SK-N-DZ (cell line): ENCODE data around the gene ACKR2.
A peak's percentile ranks its signal among the peaks of the same experiment; 100 is the strongest.
"Not testable (repeated sequence)": the region's sequence is repeated elsewhere in the genome, so short reads cannot be mapped to it uniquely, and the experiment has no call there.

ENCODE experiments used
- DNase-seq: peaks from one replicate; pipeline ENCODE4 v3.0.0-alpha.2; 2015; ENCODE audit warnings: low spot score

Gene ACKR2

DNA sequence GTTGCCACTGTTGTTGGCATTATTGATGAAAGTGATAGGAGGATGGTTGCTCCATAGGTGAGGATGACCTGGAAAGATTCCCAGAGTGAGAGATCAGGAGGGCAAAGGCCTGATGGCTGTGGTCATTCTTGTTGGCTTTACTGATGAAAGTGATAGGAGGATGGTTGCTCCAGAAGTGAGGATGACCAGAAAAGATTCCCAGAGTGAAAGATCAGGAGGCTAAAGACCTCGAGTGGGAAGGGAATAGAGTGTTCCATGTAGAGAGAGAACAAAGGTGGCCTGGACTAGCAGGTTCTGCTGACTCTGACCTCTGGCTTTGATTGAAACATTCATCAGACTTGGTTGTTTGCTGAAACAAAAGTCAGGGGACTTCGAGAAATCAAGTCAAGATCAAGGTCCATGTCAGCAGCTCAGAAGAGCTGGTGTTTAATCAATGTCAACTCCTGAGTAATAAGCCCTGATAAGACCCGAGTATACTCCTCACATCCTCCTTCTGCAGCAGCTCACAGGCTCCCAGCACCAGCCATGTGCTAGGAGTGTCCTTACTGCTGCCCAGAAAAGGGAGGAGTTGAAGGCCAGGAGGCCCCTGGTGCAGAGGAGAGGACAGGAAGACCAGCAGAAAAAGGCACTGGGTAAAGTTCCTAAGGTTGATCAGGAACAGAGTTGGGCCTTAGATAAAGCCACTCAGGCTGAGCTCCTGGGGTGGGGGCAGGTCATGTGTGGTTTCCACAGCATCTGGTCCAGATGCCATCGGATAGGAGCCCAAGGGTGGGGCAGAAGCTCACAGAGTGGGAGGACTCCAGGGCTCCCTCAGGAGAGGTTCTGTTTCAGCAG lies 46.5 kb downstream of the ACKR2 start:
- no peak for DNase-seq

DNA sequence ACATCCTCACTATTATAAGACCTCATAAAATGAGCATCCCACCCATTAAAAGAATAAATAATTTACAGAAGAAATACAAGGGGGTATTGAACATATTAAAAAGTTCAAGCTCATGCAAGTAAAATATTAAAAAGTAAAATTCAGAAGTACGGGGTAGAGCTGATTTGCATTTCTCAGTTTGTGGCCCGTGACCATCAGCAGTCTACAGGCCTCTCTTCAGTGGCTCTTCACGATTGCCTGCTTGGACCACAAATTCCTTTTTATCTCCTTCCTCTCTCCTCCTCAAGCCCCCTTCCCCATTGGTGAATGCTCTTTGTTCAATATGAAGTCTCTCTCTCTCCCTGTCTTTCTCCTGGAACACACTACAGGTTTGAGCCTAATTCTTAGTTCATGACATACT lies 47.3 kb downstream of the ACKR2 start:
- no peak for DNase-seq

DNA sequence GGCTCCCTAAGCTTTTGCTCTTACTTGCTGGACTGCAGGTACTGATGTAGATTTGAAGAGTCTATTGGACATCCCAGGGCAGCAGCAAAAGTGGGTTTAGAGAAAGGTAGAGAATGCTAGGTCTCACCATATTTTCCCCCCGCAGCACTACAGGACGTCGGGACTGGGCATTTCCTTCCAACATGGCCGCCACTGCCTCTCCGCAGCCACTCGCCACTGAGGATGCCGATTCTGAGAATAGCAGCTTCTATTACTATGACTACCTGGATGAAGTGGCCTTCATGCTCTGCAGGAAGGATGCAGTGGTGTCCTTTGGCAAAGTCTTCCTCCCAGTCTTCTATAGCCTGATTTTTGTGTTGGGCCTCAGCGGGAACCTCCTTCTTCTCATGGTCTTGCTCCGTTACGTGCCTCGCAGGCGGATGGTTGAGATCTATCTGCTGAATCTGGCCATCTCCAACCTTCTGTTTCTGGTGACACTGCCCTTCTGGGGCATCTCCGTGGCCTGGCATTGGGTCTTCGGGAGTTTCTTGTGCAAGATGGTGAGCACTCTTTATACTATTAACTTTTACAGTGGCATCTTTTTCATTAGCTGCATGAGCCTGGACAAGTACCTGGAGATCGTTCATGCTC lies 55.2 kb downstream of the ACKR2 start:
- DNase-seq = no peak

DNA sequence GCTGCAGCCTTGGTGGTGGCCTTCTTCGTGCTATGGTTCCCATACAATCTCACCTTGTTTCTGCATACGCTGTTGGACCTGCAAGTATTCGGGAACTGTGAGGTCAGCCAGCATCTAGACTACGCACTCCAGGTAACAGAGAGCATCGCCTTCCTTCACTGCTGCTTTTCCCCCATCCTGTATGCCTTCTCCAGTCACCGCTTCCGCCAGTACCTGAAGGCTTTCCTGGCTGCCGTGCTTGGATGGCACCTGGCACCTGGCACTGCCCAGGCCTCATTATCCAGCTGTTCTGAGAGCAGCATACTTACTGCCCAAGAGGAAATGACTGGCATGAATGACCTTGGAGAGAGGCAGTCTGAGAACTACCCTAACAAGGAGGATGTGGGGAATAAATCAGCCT lies 56.0 kb downstream of the ACKR2 start:
- no peak for DNase-seq

DNA sequence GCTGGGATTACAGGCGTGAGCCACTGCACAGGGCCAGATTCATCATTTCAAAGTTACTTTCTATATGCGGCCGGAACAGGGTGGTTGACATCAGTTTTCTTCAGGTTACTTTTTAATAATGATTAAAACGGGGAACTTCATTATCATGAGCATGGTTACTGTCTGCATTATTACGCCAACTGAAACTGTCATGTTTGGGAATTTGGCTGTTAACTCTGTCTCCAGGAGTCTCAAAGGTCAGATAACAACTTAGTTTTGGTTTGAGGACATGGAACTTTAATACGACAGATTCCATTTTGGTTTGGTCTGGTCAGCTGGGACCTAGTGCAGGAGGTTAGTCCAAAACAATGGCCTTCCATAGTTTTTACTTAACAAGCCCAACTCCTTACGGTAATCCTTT lies 57.9 kb downstream of the ACKR2 start:
- DNase-seq = no peak

DNA sequence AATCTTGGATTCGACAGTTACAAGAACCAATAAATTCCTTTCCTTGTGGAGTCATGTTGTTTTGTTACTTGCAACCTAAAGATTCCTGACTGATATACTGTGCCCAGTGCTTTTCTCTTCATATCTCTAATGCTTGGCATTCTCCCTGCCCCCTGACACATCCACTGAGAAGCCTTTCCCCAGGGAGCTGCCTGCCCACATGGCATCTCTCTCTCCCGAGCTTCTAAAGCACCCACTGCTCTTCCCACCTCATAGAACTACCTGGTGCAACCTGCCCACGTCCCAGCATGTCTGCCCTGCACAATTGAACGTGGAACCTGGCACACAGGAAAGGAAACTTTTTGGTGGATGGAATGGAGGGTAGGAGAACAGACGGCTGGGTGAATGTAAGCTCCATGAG lies 59.6 kb downstream of the ACKR2 start:
- DNase-seq = no peak

DNA sequence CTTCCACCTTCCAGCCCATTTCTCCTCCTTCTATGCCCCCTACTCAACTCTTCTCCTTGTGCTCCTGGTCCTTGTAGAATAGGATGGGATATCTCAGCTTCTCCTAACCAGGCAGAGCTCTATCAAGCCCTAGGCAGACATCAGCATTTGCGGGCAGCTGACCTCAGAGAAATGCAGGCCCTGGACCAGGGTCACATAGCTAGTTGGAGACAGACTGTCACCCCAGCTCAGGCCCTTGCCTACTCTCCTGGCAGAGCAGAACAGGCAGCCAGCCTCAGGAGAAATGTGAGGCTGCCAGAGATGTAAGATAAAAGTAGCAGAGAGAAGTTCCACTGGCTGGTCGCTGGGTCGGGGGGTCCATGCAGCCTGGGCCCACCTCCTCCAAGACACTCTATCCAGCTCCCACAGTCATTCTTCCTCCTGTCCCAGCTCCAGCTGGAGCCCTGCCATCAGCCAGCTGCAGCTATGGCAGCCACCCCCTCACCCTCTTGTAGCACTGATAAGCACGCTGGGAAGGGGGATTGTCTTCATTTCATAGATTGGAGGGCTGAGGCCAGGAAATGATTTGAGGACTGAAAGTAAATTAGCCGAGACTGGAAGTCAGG lies 62.4 kb downstream of the ACKR2 start:
- DNase-seq = no peak

DNA sequence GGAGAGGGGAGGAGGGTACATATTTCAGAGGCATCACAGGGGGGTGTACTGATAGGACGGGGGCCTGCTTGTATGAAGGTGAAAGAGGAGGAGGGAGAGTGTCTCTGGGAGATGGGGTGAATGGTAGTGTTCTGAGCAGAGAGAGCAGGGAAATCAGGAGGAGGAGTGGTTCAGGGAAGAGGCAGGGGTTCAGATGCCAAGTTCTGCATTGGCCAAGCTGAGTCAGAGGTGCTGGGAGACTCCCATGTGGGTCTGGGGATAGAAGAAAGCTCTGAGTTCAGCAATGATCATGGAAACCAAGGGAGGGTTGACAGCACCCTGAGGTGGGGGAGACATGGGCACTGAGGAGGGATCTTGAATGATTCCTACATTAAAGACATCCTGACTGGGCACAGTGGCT lies 63.5 kb downstream of the ACKR2 start:
- no peak for DNase-seq

DNA sequence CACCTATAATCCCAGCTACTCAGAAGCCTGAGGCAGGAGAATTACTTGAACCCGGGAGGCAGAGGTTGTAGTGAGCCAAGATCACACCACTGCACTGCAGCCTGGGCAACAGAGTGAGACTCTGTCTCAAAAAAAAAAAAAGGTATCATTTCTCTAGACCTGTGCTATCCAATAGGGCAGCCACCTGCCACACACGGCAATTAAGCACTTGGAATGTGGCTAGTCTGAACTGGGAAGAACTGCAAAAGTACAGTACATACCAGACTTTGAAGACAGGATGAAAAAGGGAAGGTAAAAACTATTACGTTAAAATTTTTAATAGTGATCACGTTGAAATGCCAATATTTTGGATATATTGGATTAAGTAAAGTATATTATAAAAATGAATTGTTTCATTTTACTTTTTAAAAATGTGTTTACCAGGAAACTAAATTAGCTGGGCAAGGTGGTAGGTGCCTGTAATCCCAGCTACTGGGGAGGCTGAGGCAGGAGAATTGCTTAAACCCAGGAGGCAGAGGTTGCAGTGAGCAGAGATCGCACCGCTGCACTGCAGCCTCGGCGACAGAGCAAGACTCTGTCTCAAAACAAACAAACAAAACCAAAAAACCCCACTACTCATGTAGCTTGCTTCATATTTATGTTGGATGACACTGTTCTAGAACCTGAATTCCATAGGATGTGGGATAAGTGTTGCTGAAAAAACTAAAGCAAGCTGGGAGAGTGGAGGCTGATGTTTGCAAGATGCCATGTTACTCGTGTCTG lies 64.2 kb downstream of the ACKR2 start:
- no peak for DNase-seq

DNA sequence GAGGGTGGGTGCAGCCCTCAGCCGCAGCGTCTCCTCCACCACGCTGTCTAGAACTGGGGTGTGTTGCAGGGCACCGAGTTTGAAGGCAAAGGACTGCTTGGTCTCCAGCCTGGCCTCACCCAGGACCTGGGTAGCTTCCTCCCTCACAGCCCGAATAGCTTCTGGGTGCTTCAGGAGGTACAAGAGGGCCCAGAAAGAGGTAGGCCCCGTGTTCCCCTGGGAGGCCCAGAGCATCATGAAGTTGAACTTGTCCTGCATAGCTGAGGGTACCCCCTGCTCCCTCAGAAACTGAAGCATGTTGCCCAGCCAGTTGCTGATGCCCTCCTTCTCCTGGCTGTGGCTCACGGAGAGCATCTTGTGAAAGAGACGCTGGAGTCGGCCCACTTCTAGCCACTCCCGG lies 65.5 kb downstream of the ACKR2 start:
- DNase-seq = no peak

DNA sequence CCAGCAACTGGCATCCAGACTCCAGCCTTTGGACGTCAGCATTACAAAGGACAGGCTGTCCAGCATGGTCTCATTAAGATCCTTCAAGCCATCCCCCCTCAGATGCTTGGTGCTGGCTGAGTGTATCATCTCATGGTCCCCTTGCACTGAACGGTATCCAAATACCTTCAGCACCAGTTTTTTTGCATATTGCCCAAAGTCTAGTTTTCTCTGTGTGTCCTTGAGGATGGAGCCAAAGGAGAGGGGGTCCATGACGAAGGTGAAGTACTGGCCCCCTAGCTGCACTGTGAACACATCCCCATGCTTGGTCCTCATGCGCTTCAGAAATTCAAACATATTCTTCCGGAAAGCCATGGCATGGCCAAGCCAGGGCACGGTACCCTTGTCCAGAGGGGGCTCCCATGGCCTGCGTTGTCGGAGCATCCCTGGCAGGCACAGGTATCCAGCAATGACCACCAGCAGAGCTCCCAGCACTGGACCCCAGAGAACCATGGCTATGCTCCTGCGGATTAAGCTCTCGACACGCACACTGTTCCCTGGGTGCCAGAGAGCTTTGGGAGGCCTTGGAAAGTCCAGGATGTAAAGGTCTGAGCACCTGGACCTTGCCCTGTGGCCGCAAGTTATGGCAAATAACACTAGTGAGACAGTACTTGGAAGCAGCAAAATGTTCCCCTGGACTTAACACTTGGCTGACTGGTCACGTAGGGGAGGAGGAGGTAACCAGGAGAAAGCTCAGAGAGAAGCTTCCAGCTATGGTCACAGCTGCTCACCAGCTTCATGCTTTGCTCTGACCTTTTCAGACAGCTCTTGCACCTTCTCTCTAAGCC lies 66.3 kb downstream of the ACKR2 start, which contains the start of gene CYP8B1:
CYP8B1 (minus strand) TSS at position 555 of the 827 bp plus-strand sequence; CDS start at position 492, 63 bp downstream.
- DNase-seq = no peak

DNA sequence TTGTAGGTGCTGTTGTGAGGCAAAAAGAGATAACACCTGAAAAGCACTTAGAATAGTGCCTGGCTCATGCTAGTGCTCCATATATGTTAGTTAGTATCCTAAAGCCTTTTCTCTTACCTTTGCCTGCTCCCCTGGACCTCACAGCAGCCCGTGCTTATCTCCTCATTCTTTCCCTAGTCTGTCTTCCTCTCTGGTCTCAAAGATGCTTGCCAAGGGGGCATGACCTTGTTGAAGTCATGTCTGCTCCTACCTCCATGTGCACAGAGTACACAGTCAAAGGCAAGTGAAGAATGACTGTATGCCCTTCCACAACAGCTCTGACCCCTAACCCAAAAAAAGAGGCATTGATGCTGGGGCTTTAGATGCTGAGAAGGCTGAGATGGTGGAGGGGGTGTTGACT lies 67.2 kb downstream of the ACKR2 start:
- no peak for DNase-seq

DNA sequence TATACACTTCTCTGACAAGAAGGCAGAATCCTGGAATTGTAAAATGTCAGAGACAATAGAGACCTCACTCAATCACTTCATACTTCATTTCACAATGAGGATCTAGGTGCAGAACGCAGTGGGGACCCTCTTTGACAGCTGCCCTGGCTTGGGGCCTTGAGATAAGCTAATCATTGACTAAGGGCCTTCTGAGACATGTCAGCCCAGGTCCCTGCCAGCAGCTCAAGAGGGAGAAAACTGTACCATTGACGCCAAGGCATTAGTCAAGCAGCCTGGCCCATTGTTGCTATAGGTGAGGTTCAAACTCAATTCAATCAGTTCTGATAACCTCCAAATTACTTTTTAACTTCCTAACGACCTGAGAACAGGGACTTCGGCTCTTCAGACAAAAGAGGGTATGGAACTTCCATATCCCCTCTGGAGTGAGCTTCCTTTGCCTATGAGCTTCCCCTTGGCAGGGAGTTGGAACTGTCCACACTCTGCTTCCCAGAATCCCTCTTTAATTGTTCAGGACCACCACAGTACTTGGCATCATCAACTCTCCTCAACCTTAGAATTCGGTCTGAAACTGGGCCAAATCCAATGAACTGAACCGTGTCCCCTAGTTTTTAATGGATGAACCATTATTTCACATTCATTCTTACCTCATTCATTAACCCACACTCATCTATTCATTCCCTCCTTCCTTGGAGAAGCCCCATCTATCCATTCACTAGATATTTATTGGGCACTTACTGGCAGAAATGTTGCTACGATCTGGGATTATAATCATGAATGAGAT lies 67.9 kb downstream of the ACKR2 start:
- DNase-seq = no peak

DNA sequence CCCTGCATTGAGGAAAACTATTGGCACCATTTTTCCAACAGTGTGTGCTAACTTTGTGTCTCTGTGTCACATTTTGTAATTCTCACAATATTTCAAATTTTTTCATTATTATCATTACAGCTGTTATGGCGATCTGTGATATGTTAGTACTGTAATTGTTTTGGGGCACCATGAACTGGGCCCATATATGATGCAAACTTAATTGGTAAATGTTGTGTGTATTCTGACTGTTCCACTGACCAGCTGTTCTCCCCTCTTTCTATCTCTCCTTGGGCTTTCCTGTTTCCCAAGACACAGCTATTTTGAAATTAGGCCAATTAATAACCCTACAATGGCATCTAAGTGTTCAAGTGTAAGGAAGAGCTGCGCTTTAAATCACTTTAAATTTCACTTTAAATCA lies 68.6 kb downstream of the ACKR2 start:
- no peak for DNase-seq

DNA sequence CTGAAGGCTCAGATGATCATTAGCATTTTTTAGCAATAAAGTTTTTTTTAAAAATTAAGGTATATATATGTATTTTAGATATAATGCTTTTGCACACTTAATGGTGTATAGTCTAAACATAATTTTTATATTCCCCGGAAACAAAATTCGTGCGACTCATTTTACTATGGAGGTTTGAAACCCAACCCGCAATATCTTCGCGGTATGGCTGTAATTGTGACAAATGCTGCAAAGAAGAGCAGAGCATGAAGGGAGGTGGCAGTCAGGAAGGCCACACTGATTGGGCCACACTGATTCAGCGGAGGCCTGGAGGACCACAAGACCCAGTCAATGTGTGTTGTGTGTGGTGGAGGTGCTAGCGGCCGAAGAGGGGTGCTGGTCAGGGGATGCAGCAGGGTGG lies 70.9 kb downstream of the ACKR2 start:
- DNase-seq = no peak

DNA sequence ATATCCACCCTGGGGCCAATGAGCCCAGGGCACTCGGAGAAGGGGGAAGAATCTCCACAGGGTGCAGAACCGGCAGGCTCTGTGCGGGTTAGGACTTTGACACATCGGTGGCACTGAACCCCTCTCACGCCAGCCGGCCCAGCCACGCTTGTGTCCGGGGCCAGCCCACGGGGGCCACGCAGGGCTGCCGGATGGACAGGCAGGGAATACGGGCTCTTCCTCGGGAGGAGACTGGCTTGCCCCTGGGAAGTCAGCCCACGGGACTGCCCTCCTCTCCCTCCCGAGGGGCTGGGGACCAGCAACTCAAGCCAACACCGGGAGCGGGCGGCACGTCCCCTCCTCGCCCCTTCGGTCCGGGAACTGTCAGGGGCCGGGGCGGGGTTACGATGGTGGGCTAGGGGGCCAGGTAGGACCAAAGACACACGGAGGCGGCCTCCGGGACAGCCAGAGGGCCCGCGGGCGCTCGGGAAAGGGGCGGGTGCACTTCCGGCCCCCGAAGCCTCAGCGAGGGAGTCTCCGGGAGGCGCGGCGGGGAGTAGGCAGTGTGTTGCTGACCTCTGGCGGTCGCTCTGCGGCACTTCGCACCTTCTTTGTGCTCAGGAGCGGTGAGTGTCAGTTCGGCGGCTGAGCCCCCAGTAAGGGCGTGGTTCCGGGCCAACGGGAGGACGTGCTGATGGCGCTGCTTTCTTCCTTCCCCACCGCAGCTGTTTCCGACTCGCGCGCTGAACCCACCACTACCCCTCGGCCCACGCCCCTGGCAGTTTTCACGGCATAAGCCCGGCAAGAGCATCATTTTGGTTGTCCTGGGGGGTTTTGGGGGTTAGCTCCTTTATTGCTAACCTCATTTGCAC lies 71.6 kb downstream of the ACKR2 start:
- DNase-seq = peak; percentile 77

DNA sequence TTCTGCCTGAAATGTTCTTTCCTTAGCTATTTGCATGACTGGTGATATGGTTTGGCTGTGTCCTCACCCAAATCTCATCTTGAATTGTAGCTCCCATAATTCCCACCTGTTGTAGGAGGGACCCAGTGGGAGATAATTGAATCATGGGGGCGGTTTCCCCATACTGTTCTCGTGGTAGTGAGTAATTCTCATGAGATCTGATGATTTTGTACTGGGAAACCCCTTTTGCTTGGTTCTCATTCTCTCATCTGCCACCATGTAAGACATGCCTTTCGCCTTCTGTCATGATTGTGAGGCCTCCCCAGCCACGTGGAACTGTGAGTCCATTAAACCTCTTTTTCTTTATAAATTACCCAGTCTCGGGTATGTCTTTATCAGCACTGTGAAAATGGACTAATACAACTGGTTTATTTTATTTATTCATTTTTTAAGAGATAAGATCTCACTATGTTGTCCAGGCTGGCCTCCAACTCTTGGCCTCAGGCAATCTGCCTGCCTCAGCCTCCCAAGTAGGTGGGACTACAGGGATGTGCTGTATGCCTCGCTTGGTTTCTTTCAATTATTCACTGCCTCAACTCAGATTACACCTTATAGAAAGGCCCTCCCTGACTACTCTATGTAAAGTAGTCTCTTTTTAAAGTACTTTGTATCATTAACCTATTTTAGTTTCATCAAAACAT lies 74.1 kb downstream of the ACKR2 start:
- not testable (repeated sequence) for DNase-seq

DNA sequence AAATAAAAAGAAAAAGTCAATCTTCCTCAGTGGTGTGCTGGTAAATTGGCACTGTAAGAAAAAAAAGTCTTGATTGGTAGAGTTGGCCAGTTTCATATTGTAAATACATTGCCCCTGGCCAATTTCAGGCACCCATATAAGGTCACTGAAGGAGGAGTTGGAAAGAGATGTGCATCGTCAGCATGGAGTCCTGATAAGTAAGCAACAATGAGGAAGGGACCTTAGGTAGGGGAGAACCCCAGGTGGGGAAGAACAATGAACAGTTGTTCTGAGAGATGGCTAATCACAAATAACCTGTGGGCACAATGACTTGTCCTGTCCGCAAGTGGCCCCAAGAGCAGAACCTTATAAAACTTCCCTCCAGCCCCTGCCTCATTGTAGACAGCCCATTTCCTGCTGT lies 75.1 kb downstream of the ACKR2 start:
- no peak for DNase-seq

DNA sequence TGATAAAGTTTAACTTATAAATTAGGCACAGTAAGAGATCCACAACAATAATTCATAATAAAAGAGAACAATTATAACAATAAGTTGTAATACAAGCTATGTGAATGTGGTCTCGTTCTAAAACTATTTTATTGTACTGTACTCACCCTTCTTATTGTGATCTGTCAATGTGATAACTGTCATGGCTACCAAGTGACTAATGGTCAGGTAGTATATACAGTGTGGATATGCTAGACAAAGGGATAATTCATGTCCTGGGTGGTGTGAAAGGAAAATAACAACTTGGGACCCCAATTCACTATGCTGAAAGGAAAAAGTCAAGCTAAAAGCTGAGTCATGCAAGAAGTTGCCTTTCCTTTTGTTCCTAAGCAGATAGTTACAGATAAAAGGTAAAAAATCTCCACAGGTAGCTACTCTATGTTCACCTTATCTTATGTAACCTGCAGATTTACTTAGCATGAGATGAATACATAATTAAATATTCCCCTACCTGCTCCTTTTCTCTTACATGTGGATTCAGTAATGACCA lies 77.1 kb downstream of the ACKR2 start:
- no peak for DNase-seq
